HG02642 (cell line): Measurements from ENCODE around the gene TRIM3.
"Not testable (repeated sequence)": the region's sequence is repeated elsewhere in the genome, so short reads cannot be mapped to it uniquely, and the experiment has no call there.

Experiments
- ATAC-seq: cut with Tn5 transposase; IDR thresholded peaks from one replicate; pipeline ENCODE4 v1.9.1; 2021; ENCODE audit warnings: mild to moderate bottlenecking; ENCODE audit not compliant: unreplicated experiment, poor library complexity

Gene TRIM3

GRCh38 chr11:6473451-6474412, at the start of gene TRIM3:
Gene TRIM3 (minus strand): TSS chr11:6473941. CDS start chr11:6465695, 8,246 bp downstream.
- peak; percentile 79 for ATAC-seq

- ATAC-seq, result no peak
Observed at GRCh38 chr11:6523253-6523652, 49.5 kb upstream of the TRIM3 start.

- ATAC-seq, result not testable (repeated sequence)
Observed at GRCh38 chr11:6521946-6522345, 48.2 kb upstream of the TRIM3 start.

- ATAC-seq, result no peak
Observed at GRCh38 chr11:6520265-6520664, 46.5 kb upstream of the TRIM3 start.

- no peak for ATAC-seq
Observed at GRCh38 chr11:6516865-6517264, 43.1 kb upstream of the TRIM3 start.

- ATAC-seq, result no peak
Observed at GRCh38 chr11:6505577-6506240, 32.0 kb upstream of the TRIM3 start.

- ATAC-seq, result no peak
Observed at GRCh38 chr11:6504166-6504565, 30.4 kb upstream of the TRIM3 start.

GRCh38 chr11:6502382-6502781, 28.6 kb upstream of the TRIM3 start:
- ATAC-seq, result no peak

- no peak for ATAC-seq
Observed at GRCh38 chr11:6498544-6498943, 24.8 kb upstream of the TRIM3 start.

- no peak for ATAC-seq
Observed at GRCh38 chr11:6498121-6498520, 24.4 kb upstream of the TRIM3 start.

GRCh38 chr11:6497069-6497839, 23.5 kb upstream of the TRIM3 start, which contains the start of gene DNHD1:
Gene DNHD1 (plus strand): TSS chr11:6497280. CDS start chr11:6498216, 936 bp downstream.
- ATAC-seq, result no peak

- no peak for ATAC-seq
Observed at GRCh38 chr11:6489306-6489705, 15.6 kb upstream of the TRIM3 start.

GRCh38 chr11:6488821-6489220, 15.1 kb upstream of the TRIM3 start:
- no peak for ATAC-seq

GRCh38 chr11:6488342-6488741, 14.6 kb upstream of the TRIM3 start:
- ATAC-seq, result no peak

GRCh38 chr11:6486938-6487337, 13.2 kb upstream of the TRIM3 start:
- no peak for ATAC-seq

- no peak for ATAC-seq
Observed at GRCh38 chr11:6486256-6486655, 12.5 kb upstream of the TRIM3 start.

- ATAC-seq, result no peak
Observed at GRCh38 chr11:6485661-6486060, 11.9 kb upstream of the TRIM3 start.

- no peak for ATAC-seq
Observed at GRCh38 chr11:6483015-6483414, 9.3 kb upstream of the TRIM3 start.

- no peak for ATAC-seq
Observed at GRCh38 chr11:6482441-6482840, 8.7 kb upstream of the TRIM3 start.

- peak; percentile 2 for ATAC-seq
Observed at GRCh38 chr11:6481924-6482275, 8.2 kb upstream of the TRIM3 start.
